Brain pericyte (primary cell): ENCODE measurements around the gene SHISA9.

ENCODE experiments used
- DNase-seq: peaks from one replicate; pipeline ENCODE4 v3.0.0-alpha.2; 2012; ENCODE audit warnings: low read depth, low spot score

SHISA9 gene

DNA sequence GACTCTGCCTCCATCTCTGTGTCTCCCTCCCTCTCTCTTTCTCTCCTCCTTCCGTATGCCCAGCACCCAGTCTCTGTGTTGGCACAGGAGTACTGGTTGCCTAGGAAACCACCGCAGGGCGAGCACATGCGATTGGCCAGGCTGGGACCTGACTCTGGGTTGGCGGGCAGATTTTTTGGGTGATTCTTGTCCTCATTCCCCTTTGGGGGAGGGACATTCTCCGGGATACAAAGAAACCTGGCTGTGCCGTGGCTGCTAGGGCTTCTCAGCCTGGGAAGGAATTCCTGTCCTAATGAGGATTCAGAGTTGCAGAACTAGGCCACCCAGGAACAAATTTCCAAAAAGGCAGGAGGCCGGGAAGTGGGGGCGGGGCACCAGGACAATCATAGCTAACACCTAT lies 168.9 kb downstream of the SHISA9 start:
- DNase-seq, result no peak

DNA sequence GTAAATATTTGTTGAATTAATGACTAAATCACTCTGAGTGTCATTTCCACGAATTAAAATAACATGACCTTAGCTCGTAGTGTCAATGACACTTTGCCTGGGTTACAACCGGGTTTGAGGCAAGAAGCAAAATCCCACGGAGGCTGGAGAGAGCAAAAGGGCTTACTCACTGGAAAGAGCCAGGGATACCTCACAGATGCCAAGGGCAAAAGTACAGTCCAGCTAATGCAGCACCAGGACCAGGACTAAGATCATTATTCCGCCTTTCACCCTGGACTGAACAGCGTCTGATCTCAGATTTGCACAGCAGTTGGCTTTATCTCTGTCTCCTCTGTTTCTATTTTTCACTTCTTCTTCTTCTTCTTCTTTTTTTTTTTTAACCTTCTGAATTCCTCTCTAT lies 175.5 kb downstream of the SHISA9 start:
- DNase-seq, result no peak

DNA sequence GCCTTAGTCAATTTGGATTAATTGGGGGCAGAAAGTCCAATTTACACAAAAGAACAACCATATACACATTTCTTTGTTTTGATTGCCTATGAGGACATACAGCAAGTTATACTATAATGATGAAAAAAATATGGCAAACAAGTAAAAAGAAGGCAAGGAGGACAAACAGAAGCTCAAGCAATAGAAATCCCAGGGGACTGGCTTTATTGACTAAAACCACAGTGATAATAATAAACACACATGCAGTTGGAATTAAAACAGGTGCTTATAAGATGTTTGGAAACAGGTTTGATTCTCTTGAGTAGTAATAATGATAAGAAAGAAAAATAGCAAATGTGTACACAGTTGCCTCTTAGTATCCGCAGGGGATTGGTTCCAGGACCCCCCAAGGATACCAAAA lies 176.4 kb downstream of the SHISA9 start:
- no peak for DNase-seq

GRCh38 chr16:13080531-13080930 lies 179.1 kb downstream of the SHISA9 start:
- DNase-seq, result no peak

DNA sequence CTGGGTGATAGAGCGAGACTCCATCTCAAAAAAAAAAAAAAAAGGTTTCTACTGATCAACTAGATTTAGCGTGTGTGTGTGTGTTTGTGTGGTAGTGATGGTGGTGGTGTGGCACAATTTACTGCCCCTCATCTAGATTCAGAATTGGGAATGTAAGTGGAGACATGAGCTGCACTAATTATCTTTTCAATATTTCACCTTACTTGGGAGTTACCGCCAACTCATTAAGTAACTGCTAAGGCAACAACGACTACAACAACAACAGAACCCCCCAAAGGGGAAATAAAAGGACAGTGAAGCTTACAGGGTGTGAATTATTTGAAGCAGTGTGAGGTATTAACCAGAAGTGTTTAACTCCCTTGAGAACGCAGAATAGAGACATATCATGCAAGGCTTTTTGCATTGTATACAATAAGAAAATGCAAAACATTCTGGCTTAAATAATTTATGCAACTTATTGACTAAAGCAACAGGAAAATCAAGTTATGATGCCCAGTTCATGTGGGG lies 180.5 kb downstream of the SHISA9 start:
- DNase-seq, result no peak

DNA sequence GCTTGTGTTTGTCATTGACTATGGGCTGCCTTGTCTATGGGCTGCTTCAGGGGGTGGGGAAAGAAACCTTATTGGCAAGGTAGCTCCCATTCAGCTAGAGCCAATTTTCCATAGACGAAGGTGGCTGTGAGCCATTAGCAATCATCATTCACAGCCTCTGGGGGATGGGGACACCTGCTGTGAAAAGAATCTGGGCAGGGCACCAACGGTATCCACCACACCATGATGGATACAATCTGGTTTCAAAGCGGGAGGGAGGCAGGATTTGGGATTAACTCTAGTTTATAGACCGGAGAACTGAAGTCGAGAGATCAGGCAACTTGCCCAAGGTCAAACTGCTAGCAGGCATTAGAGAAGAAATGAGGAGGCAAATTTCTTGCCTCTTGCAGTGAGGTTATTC lies 182.3 kb downstream of the SHISA9 start:
- no peak for DNase-seq

- DNase-seq, result no peak
These were observed 182.9 kb downstream of the SHISA9 start for GRCh38 chr16:13084331-13084730.

- no peak for DNase-seq
These were observed 192.3 kb downstream of the SHISA9 start for GRCh38 chr16:13093661-13094060.

GRCh38 chr16:13095061-13095460 lies 193.7 kb downstream of the SHISA9 start:
- DNase-seq, result no peak

- DNase-seq, result no peak
These were observed 197.1 kb downstream of the SHISA9 start for GRCh38 chr16:13098536-13098935.

GRCh38 chr16:13099822-13100221 lies 198.4 kb downstream of the SHISA9 start:
- DNase-seq, result no peak

GRCh38 chr16:13100970-13101369 lies 199.6 kb downstream of the SHISA9 start:
- no peak for DNase-seq

- no peak for DNase-seq
These were observed 200.4 kb downstream of the SHISA9 start for GRCh38 chr16:13101828-13102227.

DNA sequence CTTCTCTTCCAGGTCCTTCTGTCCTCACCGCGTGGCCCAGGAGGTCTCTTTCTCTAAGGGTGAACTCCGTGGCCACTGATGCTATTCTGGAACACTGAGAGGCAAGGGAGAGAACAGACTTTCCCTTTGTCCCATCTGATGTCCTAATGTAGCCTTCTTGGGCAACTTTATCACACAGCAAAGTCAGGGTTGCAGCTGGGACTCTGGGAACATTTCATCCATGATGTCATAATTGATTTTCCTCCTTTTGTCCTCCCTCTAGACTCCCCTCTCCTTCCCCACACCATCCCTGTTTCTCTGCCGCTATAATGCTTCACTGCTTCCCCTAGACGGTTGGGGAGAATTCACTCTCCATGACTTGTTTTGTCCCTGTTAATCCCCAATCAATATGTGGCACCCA lies 201.0 kb downstream of the SHISA9 start:
- no peak for DNase-seq

DNA sequence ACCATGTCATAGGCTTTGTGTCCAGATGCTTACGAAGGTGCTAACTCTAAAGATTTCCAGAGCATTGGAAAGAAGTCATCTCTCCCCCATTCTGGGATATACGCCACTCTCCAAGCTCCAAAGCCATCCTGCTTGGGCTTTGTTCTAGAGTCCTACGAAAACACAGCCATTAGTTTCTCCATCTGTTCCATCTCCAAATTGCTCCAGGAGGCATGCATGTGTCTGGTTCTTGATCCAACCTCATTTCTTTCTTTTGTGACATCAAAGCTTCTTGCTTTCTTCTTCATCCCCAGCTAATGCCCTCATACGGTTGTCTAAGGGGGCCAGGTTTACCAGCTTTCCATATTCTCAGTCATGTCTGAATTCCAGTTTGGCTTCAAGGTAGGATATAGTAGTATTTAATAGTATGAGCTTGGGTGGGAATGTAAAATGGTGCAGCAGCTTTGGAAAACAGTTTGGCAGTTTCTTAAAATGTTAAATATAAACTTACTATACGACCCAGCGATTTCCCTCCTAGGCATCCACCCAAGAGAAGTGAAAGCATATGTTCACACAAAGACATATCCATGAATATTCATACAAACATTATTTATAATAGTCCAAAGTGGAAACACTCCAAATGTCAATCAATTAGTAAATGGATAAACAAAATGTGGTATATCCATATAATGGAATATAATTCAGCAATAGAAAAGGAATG lies 202.6 kb downstream of the SHISA9 start:
- DNase-seq, result no peak

- DNase-seq, result no peak
These were observed 203.4 kb downstream of the SHISA9 start for GRCh38 chr16:13104772-13105171.

- DNase-seq, result no peak
These were observed 204.0 kb downstream of the SHISA9 start for GRCh38 chr16:13105427-13105826.

DNA sequence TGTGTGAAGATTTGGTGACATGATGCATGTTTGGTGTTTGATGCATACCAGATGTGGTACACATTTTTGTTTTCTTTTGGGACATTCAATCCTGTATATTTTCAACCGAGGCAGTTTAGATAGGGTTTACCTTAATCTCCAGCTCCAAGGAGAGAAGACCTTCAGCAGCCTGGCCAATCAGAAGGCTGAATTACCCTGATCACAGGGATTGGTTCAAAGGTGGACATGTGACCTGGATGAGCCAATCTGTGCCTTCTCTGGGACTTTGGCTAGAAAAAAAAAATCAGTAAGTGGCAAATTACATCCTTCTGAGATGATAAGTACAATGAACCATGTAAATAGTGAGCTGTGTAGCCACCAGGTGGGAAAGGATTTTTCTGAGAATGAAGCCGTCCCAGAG lies 205.1 kb downstream of the SHISA9 start:
- DNase-seq, result no peak

GRCh38 chr16:13108126-13108525 lies 206.7 kb downstream of the SHISA9 start:
- no peak for DNase-seq

DNA sequence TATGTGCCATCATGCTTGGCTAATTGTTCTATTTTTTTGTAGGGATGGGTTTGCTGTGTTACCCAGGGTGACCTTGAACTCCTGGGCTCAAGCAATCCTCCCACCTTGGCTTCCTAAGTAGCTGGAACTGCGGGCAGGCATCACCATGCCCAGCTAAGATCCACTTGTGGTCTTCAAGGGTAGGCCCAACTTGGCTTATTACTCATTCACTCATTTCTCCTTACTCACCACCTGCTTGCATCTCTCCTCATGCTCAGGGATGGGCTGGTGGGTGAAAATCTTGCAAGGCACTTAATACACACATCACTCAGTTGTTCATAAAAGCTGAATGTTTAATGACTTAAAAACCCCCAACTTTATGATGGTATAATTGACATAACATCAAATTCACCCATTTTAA lies 207.8 kb downstream of the SHISA9 start:
- DNase-seq, result no peak

DNA sequence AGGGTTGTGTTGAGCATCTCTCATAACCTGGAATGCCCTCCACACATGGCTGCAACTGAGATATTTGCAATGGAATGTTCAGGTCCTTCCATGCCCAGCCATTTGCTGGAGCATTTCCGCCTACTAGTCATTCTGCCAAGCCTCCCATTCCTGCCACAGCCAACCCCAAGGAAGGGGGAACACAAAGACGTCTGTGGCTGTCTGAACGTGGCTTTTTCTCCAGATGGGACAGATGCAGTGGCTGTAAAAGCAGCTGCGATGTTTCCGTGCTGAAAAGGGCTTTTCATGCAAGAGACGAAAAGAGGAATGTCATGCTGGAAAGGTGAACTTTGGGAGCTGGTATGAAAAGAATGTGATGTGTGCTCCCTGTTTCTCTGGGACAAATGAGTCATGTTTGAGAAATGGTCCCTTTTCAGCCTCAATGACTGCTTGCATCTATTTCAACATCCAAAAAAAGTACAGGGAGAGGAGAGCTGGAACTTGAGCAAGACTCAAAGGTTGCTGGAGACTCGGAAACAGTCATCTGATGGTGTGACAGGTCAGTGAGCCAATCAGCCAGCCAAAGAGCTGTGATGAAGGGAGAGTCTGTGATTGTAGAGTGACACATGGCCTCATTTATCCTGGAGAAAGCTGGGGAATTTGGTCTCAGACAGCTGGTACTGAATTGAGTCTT lies 208.9 kb downstream of the SHISA9 start:
- no peak for DNase-seq

DNA sequence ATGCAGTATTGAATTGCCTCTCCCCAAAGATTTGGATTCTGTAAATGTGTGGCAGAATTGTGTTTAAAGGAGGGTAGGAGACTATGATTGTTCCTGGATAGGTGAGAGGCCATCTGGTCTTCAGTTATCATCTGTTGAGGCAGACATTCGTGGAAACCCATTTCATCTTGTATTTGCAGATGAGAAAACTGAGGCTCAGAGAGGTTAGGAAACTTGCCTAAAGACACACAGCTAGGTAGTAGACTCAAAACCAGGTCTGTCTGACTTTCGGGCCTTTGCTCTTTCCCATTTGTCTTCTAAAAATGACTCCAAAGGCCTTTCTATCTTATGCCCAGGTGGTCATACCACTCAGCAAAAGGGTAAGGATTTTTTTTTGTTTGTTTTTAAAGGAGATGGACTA lies 210.3 kb downstream of the SHISA9 start:
- no peak for DNase-seq

- DNase-seq, result no peak
These were observed 212.3 kb downstream of the SHISA9 start for GRCh38 chr16:13113741-13114140.
